MCF 10A (cell line): ENCODE measurements around the gene RAP1GAP2. TPM values are rescaled to one million over a fixed set of nuclear protein-coding genes. Genes with fewer than 3 reads are reported as not detected.
"Not testable (repeated sequence)": the region's sequence is repeated elsewhere in the genome, so short reads cannot be mapped to it uniquely, and the experiment has no call there.

Experiments used
- BruUV-seq: library from RNA; stranded (reverse); fragments of 400-500 nt; replicated peaks from 2 replicates; lab custom pipeline; 2021; lab: Mats Ljungman, UMichigan
- CTCF ChIA-PET: fragments of 300-600 bp; sonication (Branson Sonifier 250); formaldehyde crosslinking; extraction: SDS; loops from one replicate; lab custom pipeline; 2021; ENCODE audit warnings: antibody characterized with exemption, inconsistent platforms; lab: Yijun Ruan, JAX
- POLR2A ChIA-PET: fragments of 300-600, 350-650 bp; sonication (Branson Sonifier 250); formaldehyde crosslinking; extraction: SDS; loops from one replicate; lab custom pipeline; 2020; ENCODE audit warnings: antibody characterized with exemption, inconsistent platforms; lab: Yijun Ruan, JAX
- DNase-seq: peaks from one replicate; pipeline ENCODE4 v3.0.0-alpha.2; 2018; ENCODE audit not compliant: unreplicated experiment
- H3K27ac Mint-ChIP-seq: one replicate; pipeline ENCODE4 v1.8.0; 2022; ENCODE audit warnings: mild to moderate bottlenecking, low read depth, mixed read lengths; ENCODE audit not compliant: unreplicated experiment
- H3K27me3 Mint-ChIP-seq: one replicate; pipeline ENCODE4 v1.8.0; 2022; ENCODE audit warnings: mixed read lengths; ENCODE audit not compliant: insufficient read depth, unreplicated experiment
- H3K36me3 Mint-ChIP-seq: one replicate; pipeline ENCODE4 v1.8.0; 2022; ENCODE audit warnings: mild to moderate bottlenecking, moderate library complexity, mixed read lengths; ENCODE audit not compliant: insufficient read depth, unreplicated experiment
- H3K4me1 Mint-ChIP-seq: one replicate; pipeline ENCODE4 v1.8.0; 2022; ENCODE audit warnings: mixed read lengths; ENCODE audit not compliant: insufficient read depth, unreplicated experiment
- H3K4me3 Mint-ChIP-seq: one replicate; pipeline ENCODE4 v1.8.0; 2022; ENCODE audit warnings: mild to moderate bottlenecking, moderate library complexity, mixed read lengths; ENCODE audit not compliant: unreplicated experiment
- H3K9me3 Mint-ChIP-seq: one replicate; pipeline ENCODE4 v1.8.0; 2022; ENCODE audit warnings: mixed read lengths; ENCODE audit not compliant: unreplicated experiment
- intact Hi-C: fragments of 100-400 bp; cut with micrococcal nuclease; formaldehyde crosslinking; loops from 2 replicates; pipeline ENCODE4 v1.14.1; 2022
- total RNA-seq: library from RNA; stranded (reverse); gene quantifications from 2 replicates; pipeline ENCODE4 v1.2.3, GENCODE V29; 2022
- TF ChIP-seq, protein P1 (sequence below): fragments of 200-600 bp; IDR thresholded peaks from one replicate; pipeline ENCODE4 v1.8.0; 2022; ENCODE audit warnings: antibody characterized with exemption, mild to moderate bottlenecking; ENCODE audit not compliant: unreplicated experiment

RAP1GAP2 gene
- total RNA-seq, 1 experiment from 2014 or later = 40.2 TPM

DNA sequence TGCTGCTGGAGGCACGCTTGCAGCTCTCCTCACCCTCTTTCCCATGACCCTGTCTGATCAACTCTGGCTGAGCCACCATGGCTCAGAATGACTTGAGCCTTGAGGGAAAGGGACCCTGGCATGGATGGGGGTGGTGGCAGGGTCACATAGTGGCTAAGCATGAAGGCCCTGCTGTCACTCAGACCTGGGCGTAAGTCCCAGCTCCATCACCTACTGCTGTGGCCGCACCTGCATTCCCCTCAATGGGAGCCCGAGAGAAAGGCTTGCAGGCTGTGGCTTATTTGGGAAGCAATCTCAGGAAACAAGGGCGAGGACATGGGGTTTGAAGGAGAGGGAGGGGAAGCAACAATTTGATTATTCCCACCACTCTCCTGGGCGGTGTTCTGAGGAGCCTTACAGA, 17.7 kb upstream of the RAP1GAP2 start:
- Mint-ChIP-seq H3K4me1 (no peaks in the 10 kb centered on the region), H3K27me3 (peaks cover 49% of the 10 kb centered on the region), H3K27ac (no peak overlapping the region), H3K4me3 (no peak overlapping the region), H3K36me3 (no peaks in the 10 kb centered on the region), H3K9me3 (no peaks in the 10 kb centered on the region)
- TF ChIP-seq, protein P1, sequence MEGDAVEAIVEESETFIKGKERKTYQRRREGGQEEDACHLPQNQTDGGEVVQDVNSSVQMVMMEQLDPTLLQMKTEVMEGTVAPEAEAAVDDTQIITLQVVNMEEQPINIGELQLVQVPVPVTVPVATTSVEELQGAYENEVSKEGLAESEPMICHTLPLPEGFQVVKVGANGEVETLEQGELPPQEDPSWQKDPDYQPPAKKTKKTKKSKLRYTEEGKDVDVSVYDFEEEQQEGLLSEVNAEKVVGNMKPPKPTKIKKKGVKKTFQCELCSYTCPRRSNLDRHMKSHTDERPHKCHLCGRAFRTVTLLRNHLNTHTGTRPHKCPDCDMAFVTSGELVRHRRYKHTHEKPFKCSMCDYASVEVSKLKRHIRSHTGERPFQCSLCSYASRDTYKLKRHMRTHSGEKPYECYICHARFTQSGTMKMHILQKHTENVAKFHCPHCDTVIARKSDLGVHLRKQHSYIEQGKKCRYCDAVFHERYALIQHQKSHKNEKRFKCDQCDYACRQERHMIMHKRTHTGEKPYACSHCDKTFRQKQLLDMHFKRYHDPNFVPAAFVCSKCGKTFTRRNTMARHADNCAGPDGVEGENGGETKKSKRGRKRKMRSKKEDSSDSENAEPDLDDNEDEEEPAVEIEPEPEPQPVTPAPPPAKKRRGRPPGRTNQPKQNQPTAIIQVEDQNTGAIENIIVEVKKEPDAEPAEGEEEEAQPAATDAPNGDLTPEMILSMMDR = no peak
- intact Hi-C loops = no loop called here
- DNase-seq = no peak
- CTCF ChIA-PET = interaction anchor here (0.6 to 1.0 kb wide), 2 partner anchors 8 to 574 kb away, joined by 3 to 4 read pairs; no protein-coding TSS in a partner anchor
- no TSS peak for BruUV-seq
- POLR2A ChIA-PET = no interaction called here

DNA sequence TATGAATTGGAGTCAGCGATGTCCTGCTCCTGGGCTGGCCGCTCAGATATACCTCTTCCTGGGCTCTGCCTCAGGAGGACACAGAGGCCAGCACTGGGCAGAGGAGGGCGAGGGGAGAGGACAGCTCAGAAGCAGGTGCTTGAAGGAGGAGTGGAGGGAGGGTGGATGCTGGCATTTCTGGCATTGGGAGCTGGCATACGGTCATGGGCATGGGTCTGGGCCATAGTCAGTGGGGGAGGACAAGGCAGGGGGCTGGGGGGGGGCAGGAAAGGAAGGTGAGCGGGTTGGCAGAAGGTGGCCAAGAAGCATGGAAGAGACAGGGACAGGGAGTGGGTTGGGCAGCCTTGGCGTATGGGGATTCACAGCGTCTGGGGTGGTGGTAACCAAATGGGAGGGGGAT, 16.7 kb upstream of the RAP1GAP2 start:
- Mint-ChIP-seq H3K27ac (no peak overlapping the region), H3K9me3 (no peaks in the 10 kb centered on the region), H3K27me3 (peaks cover 38% of the 10 kb centered on the region), H3K36me3 (no peaks in the 10 kb centered on the region), H3K4me1 (no peaks in the 10 kb centered on the region), H3K4me3 (no peak overlapping the region)
- CTCF ChIA-PET = no interaction called here
- intact Hi-C loops = no loop called here
- POLR2A ChIA-PET = no interaction called here
- TF ChIP-seq, protein P1 = no peak
- no TSS peak for BruUV-seq
- no peak for DNase-seq

DNA sequence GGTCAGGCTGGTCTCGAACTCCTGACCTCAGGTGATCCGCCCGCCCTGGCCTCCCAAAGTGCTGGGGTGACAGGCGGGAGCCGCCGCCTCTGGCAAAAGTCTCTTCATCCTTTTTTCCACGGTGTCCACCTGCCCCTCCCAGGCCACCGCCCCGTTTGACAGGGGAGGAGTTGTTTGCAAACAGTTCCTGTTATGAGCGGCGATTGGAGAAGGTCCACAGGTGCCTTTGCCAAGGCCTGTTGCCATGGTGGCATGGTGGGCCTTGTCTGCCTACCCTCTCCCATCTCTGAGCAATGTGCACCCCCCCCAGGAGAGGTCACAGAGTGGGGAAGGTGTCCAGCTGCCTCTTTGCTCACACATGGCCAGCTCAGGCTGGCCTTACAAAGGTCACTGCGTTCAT, 16.0 kb upstream of the RAP1GAP2 start:
- no peak overlapping the region for H3K27ac Mint-ChIP-seq
- no peak for DNase-seq
- no TSS peak for BruUV-seq
- H3K4me1 Mint-ChIP-seq = no peaks in the 10 kb centered on the region
- CTCF ChIA-PET = no interaction called here
- peaks cover 31% of the 10 kb centered on the region for H3K27me3 Mint-ChIP-seq
- H3K4me3 Mint-ChIP-seq = no peak overlapping the region
- TF ChIP-seq, protein P1 = no peak
- H3K9me3 Mint-ChIP-seq = no peaks in the 10 kb centered on the region
- no peaks in the 10 kb centered on the region for H3K36me3 Mint-ChIP-seq
- POLR2A ChIA-PET = no interaction called here
- intact Hi-C loops = no loop called here

DNA sequence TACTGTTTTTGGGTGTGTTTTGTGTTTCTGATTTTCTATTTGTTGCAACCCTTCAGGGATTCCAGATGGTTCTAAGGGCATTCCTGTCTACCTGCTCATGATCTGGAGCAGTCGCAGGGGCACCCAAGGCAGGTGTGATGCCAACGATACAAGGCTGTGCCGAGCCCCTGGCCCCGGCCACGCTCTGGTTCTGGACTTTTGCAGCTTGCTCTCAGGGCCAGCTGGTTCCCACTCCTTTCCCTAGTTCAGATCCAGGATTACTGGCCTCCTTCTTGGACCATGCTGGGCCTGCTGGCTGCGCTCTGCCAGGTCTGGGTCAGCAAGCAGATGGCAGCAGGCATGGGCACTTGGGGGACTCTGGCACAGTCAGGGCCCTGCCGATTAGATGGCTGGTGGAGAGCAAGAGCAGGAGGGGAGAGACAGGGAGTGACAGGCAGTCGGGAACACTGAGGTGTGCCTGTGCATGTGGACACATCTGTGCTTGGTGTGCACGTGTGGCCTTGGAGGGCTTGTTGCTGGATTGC, 15.2 kb upstream of the RAP1GAP2 start:
- no TSS peak for BruUV-seq
- Mint-ChIP-seq H3K4me1 (no peaks in the 10 kb centered on the region), H3K9me3 (no peaks in the 10 kb centered on the region), H3K27ac (no peak overlapping the region), H3K27me3 (peaks cover 24% of the 10 kb centered on the region), H3K36me3 (no peaks in the 10 kb centered on the region), H3K4me3 (no peak overlapping the region)
- CTCF ChIA-PET = no interaction called here
- intact Hi-C loops = no loop called here
- DNase-seq = no peak
- TF ChIP-seq, protein P1 = no peak
- POLR2A ChIA-PET = interaction anchor here (0.7 kb wide), 1 partner anchor 195 kb away, joined by 3 read pairs; no protein-coding TSS in a partner anchor

DNA sequence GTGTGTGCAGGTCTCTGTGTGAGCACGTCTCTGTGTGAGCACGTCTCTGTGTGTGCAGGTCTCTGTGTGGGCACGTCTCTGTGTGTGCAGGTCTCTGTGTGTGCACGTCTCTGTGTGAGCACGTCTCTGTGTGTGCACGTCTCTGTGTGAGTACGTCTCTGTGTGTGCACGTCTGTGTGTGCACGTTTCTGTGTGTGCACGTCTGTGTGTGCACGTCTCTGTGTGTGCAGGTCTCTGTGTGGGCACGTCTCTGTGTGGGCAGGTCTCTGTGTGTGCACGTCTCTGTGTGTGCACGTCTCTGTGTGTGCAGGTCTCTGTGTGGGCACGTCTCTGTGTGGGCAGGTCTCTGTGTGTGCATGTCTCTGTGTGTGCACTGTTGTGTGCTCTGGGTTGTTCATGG, 14.6 kb upstream of the RAP1GAP2 start:
- DNase-seq, CTCF ChIA-PET, intact Hi-C loops, H3K4me1 Mint-ChIP-seq, H3K27ac Mint-ChIP-seq, POLR2A ChIA-PET, BruUV-seq, H3K9me3 Mint-ChIP-seq, H3K36me3 Mint-ChIP-seq, H3K4me3 Mint-ChIP-seq: not testable (repeated sequence)
- H3K27me3 Mint-ChIP-seq = peaks cover 23% of the 10 kb centered on the region
